T-helper 9 cell (primary cell): Measurements from ENCODE around the gene MGAT3.

Experiments
- DNase-seq: peaks from one replicate; pipeline ENCODE4 v3.0.0-alpha.2; 2020

Gene MGAT3

DNA sequence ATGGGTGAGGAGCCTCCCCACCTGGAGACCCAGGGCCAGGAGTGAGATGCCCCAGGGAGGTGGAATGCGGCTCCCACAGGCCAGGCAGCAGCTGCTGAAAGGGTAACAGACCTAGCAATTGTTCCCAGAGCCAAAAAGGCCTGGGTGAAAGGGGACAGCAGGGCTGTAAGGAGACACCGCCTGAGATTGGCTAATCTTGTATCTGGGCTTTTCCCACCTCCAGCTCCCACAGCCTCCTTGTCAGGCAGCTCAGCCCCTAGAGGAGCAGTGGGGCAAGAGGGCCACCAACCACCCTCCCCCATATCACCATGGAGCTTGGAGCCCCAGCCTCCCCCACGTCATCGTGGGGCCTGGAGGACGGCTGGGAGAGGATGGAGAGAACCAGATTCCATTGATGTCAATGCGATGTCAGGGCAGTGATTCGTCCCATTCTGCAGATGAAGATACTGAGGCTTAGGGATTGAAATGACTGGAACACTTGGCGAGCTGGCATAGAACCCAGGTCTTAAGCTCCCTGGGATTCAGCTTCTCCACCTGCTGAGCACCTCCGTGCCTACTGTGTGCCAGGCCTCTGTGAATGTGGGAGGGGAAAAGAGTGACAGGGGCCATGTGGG is 2.9 kb upstream of the MGAT3 start:
- no peak for DNase-seq

DNA sequence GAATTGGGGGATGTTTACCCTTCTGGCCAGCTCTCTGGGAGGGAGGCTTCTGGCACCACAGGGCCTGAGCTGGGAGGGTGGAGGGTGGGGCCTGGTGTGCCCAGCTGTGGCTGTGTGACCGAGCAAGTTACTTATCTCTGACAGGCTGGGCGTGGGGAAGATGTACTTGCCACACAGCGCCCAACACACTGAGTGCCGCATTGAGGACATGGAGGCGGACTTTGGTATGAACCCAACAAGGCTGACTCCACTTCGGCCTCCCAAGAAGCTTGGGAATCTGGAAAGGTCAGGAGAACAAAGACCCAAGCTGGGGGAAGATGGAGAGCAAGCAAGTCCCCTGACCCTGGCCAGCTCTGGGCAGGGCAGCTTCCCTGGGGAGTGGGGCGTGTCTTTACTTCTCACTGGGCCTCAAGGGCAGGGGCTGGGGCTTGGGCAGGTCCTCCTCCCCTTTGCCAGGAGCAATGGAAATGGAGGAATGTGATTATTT is 2.4 kb upstream of the MGAT3 start:
- DNase-seq: no peak

DNA sequence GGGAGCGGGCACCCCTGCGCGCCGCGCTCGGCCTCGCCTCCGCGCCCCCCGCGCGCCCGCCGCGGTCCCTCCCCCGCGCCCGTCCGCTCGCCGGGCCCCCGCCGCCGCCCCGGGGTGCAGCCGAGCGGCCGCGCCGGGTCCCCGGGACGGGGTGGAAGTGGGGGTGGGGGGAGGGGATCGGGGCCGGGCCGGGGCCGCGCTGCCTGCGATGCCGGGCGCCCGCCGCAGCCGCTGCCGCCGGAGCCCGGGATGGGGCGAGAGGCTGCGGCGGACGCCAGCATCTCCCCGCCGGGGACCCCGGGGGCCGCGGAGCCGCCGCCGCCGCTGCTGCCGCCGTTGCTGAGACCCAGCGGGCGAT is 365 bp downstream of the MGAT3 start:
- DNase-seq: no peak

DNA sequence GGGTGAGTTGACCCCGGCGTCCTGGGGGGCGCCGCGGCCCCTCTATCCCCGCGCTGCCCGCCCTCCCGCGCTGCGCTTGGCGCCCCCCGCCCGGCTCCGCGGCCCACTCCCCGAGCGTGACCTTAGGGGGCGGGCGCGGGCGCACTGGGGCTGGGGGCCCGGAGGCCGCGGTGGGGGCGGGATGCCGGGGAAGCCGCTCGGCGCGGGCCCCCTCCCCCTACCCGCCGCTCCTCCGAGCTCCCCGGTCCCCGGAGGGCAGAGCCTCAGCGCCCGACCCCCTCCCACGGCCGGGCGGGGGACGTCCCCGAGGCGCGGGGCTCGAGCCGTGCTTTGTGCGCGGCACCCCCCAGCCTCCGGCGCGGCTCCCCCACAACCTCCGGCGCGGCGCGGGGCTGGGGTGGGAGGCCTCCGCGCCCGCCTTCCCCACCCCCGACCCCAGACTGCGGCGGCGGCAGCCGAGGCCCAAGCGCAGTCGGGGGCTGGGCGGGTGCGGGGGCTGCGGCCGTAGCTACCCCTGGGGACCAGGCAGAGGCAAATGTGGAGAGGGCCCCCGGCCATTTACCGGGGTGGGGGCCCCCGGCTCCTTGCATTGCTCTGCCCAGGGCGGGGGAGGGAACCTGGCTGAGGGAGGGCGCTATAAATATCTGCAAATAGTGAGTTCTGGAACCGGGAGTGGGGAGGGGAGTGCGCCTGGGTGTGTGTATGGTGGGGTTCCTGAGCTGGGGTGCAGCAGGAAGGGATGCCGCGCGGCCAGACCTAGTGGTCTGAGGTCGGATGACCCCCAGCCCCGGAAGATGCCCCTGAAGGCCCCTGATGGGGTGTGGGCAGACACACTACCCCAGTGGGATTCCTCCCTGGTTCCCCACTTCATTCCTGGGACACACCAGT is 988 bp downstream of the MGAT3 start:
- DNase-seq: no peak

DNA sequence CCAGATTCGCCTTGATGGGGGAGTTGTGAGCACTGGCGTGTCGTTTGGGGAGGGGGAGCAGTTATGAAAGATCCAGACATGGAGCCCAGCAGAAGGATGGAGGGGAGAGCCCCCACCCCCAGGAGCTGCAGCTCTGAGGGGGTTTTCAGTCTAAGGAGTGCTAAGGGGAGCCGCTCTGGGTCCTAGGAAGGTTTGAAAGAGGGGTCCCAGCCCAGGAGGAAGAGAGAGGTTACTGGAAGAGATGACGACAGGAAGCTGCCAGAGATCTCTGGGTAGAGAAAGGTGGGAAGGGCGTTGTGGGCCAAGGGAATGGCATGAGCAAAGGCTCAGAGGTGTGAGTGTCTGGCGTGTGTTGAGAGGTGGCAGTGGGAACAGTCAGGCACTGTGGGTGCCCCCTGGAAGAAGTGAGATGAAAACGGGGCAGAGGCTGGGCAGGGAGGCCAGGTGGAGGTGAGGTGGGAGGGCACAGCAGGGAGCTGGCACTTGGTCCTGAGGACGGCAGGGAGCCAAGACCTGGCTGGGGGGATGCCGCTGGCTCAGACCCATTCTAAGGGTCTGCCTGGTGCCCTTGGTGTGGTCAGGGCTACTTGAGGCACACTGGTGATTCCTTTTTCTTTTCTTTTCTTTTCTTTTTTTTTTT is 1.8 kb downstream of the MGAT3 start:
- DNase-seq: no peak

DNA sequence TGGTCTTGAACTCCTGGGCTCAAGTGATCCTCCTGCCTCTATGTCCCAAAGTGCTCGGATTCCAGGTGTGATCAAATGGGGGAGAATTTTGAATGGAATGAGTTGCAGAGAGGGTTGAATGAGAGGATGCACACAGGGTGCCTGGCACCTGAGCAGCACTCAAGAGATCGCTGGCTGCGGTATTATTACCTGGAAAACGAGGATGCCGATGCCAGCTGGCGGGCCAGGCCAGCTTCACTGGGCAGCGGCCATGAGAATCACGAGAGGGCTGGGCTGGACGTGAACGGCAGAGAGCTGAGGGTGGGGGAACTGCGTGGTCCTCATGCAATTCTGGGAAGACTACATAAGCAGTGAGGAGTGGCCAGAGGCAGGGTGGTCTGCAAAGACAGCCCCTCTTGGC is 2.9 kb downstream of the MGAT3 start:
- no peak for DNase-seq

DNA sequence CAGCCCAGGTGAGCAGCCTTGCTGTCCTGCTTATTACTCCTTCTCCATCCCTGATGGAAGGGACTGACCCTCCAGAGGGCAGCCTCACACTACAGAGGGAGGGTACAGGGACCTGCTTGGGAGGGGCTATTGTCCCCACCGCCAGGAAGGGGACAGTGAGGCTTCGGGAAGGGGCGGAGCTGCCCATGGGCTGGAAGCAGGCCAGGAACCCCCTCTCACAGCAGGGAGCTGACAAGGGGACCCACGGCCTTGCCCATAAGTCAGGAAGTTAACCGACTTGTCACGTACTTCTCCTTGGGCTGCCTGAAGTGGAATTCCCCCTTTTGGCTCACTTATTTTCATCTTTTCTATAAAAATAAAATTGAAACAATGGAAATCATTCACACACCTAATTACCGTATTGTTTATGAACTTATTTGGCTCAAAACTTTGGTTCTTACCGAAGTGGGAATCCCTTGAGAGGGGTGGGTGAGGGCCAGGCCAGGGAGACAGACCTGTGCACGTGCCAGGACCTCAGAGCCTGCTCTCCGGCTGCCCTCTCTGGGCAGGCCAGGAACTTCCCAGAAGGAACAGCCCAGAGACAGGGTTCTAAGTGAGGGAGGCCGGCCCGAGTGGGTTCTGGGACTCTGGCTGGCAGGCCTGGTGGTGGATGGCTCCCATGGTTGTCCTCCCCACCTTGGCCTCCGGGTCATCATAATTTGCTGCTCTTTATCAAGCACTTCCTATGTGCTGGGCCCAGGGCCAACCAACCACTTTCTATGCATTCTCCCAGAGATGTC is 5.8 kb downstream of the MGAT3 start:
- no peak for DNase-seq

DNA sequence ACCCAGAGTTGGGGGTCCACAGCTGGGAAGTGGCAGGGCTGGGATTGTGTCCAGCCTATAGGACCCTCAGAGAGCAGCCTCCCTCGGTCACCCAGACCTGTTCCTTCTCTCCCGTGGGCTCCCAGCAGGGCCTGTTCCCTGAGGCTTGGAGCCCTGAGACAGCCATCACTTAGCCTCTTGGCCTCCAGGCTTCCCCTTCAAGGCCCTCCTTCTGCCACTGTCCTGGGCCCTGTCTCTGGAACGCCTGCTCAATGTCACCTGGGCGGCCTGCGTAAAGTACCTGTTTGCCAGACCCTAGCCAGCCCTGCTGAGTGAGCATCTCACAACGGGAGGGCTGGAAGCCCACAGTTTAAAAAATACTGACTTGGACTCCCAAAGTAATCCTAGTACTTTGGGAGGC is 6.5 kb downstream of the MGAT3 start:
- no peak for DNase-seq

DNA sequence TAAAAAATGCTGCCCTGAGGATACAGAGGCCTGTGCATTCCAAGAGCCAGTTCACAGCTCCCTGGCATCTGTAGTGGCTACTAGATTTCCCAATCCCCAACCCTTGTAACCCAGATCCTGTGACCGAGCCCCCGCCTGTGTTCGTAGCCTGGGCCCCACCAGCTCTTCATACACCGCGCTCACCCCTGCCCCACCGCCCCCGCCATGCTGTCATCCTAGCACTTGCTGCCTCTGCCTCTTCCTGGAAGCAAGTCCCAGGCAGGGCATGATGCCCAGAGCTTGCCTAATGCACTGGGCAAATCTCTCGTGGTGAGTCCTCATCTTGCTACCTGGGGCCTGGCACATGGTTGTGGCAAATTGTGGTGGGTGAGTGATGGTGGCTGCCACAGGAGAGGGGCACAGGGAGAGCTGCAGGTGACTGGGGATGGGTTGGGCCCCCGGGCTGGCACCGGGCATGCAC is 7.1 kb downstream of the MGAT3 start:
- no peak for DNase-seq

DNA sequence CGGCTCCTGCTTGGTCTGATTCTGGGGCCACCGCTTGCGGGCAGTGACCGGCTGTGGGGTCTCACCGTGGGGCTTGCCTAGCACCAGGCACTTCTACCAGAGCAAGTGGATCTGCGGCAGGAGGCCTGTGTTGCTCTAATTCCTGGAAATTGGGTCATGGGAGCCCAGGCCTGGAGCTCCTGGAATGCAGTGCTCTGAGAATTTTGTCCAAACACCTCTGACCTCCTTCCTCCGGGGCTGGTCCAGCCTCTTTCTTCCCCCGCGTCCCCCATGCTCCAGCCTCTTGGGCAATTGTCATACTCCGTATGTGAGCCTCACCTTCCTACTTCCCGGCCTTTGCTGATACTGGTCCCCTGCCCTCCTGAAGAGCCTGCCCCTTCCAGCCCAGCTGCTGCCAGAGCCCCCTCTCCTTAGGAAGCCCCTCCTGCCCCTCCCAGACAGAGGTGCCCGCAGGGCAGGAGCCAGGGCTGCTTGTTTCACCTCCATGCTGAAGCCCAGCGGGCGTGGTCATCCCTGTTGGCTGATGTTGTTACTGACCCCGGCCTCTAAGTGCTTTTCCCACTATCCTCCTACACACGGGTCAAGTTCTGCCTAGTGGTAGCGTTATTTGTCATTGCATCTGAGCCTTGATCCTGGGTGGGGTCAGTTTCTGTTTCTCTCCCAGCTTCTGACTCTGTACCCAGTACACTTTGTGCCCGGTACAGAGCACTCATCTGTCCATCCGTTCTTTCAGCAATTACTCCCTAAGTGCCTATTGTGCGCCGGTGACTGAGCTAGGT is 9.6 kb downstream of the MGAT3 start:
- no peak for DNase-seq

DNA sequence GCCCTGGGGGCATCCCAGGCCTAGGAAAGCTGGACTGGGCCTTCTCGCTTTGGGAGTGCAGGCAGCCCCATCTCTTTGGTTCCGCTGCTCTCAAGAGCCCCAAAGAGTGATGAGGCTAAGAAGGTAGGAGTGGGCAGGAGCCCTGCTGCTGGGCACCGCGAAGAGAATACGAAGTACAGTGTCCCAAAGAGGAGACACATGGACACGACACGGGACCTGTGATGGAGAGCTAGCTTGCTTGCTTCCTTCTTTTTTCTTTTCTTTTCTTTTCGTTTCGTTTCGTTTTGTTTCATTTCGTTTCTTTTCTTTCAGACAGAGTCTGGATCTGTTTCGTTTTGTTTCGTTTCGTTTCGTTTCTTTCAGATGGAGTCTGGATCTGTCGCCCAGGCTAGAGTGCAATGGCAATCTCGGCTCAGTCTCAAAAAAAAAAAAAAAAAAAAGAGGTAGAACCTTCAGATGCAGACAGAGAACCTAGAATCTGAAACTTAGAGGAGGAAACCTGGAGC is 10.6 kb downstream of the MGAT3 start:
- DNase-seq: no peak

DNA sequence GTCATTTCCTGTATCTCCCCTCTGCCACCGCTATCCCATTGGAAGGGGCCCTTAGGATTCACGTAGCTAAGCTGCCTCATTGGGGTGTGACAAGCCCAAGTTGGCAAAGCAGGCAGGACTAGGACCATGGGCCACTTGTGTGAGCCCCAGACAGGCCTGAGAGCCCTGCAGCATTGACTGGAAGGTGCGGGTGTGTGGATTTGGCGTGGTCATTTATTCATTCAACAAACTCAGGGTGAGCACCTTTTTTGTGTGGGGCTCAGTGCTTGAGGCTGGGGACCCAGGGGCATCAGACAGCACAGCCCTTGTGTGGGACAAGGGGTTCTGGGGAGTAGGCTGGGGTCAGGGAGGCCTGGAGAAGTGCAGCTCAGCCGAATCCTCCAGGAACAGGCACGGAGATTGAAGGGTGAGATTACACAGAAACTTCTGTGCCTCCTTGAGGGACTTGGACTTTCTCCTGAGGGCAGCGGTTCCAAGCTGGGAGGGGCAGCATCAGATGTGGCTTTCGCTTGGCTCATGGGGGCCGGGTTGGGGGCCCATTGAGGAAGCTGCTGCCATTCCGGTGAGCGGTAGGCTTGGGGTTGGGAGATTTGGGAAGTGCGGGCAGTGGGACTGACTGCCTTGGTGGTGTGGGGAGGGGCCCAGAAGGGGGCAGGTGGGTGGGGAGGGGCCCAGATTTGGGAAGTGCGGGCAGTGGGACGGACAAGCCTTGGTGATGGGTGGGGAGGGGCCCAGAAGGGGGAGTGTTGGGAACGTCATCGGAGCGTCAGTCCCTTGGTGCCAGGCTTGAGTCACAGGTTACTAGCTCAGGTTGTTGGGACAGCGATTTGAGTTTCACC is 11.9 kb downstream of the MGAT3 start:
- DNase-seq: no peak

DNA sequence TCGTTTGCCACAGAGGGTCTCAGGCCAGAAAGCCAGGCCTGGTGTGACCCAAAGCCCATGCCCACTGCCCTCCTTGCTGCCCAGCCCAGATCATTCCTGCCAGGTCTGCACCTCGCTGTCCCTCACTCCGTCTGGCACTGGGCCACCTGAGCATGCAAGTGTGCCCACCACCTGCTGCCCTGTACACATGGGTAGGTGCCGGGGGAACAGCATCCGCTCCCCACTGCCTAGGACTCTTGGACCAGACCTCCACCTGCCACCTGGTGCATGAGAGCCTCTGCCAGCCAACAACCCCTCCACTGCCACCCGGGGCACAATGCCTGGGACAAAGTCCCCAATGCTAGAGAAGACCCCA is 12.5 kb downstream of the MGAT3 start:
- DNase-seq: no peak

DNA sequence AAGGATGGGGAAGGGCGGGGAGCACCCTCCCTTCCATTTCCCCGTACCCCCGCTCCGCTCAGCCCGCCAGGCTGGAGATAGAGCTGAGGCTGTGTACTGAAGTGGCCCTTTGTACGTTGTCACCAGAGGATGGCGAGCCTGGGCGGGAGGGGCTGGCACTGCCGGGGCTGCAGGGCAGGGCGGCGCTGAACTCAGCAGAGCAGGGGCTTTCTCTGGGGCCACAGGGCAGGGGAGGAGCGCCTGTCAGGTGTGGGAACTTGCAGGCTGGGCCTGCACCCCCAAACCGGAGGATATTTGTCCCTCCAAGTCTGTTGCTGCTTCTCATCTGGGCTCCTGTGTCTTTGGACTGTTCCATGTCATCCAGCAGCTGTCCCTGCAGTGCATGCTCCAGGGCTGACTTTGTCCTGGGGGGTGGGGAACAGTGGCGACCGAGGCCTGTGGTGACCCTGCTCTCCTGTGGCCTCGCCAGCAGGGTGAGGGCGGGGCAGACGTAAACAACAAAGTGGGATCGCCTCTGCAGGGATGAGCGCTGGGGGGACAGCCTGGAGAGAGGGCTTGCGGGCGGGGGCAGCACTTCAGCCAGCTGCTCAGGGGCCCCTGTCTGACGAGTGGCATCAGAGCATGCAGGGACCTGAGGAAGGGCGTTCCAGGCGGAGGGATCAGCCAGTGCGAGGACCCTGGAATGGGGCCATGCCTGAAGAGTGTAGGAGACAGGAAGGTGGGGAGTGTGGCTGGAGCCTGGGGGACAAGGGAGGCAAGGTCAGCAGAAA is 13.1 kb downstream of the MGAT3 start:
- DNase-seq: no peak

DNA sequence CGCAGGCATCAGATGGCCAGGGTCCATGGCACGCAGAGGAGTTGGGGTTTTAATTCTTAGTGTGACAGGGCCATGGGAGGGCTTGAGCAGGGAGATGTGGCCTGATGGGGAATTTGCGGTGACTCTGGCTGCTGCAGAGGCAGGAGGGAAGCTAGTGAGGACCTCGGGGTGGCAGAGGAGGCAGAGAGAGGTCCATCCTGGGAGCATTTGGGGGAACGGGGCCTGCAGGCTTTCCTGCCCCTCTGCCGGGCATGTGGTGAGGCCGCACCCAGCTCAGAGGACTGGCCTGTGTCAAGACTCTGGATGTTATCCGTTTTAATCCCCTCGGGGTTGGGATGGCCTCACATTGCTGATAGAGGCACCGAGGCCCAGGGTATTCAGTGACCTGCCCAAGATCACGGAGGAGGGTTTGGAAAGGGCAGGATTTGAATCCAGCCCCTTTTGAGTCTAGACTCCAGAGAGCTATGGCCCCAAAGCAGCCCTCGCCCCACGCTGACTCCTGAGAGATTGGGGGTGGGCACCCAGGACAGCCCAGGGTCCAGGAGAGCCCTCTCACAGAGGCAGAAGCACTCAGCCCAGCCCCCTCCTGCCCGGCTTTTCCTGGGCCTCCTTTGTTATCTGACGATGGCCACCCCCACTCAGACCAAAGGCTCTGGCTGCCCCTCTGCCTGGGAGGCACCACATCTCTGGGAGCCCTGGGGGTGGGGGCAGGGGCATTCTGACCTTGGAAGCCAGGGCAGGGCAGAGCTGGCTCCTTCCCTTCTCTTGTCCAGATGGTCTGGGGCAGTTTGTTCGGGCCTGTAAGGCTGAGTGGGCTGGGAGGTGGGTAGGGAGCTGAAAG is 13.9 kb downstream of the MGAT3 start:
- no peak for DNase-seq

DNA sequence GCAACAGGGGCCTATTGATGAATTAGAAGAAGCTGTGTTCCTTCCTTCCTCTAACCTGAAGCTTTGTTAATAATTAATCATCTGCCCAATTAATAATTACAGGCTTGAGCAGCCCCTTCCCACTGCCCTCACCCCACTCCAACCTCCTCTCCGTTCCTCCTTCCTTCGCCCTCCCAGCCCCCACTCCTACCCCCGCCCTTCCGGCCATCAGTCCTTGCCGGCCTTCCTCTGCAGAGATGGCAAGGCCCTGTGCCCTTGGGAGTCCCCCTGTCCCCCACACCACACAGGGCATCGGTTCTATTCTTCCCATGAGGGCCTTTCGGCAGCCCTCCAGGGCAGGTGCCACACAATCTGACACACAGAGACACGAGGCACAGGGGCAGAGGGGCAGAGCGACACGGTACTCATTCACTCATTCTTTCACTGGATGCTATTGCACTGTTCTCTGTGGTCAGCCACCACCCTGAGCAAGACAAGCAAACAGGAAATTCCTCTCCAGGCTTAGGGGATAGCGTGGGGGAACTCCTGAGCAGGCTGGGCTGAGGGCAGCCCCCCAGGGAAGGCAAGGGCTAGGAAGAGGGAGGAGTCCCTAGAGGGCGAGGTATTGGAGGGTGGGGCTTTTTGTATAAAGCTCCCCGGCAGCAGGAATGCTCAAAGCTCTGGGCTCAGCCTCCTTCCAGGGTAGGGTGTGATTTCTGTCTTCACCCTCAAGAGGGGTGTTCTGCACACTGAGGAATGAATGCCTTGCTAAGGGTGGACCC is 14.7 kb downstream of the MGAT3 start:
- no peak for DNase-seq

DNA sequence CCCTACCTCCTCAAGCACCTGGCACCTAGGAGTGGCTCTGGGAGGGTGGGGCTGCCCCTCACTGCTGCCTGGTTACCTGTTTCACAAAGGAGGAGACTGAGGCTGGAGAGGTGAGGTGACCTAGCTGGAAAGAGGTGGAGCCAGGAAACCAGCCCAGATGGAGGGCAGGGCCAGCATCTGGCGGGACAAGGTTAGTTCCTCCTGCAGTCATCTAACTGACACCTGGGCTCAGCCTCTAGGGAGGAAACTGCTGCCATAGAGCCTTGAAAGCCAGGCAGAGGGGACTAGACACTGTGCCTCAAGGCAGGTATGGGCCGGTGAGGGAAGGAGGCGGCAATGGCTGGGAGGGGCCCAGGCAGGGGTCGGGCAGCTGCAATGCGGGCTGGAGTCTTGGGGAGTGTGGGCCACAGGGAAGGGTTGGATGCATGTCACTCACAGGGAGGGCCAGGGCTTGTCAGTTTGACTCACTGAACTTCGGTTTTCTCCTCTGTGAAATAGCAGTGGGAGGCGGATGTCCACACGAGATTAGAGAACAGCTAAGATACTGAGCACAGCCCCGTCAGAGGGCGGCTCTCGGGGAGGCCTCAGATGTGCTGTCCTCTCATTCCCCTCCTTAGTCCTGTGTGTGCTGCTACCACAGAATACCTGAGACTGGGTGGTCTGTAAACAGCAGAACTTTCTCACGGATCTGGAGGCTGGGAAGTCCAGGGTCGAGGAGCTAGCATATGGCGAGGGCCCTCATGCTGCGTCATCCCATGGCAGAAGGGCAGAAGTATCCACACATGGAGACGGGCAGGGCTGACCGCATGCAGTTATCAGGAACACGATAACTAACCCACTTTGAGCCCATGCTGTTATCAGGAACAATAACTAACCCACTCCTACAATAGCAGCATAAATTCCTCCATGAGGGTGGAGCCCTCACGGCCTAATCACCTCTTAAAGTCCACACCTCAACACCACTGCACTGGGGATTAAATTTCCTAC is 16.1 kb downstream of the MGAT3 start:
- no peak for DNase-seq
